GM06990 (cell line): ENCODE measurements around the gene UQCRH.

Source experiments
- DNase-seq: peaks from one replicate; pipeline ENCODE4 v3.0.0-alpha.2; 2011; ENCODE audit not compliant: insufficient read length; ENCODE audit errors: extremely low read depth
- H3K27me3 ChIP-seq: replicated peaks from 2 replicates; pipeline ENCODE4 v1.6.0; 2011; ENCODE audit warnings: low read length; ENCODE audit not compliant: control insufficient read depth, insufficient read depth
- H3K36me3 ChIP-seq: 2 replicates; pipeline ENCODE4 v1.5.1; 2011; ENCODE audit warnings: low read length; ENCODE audit not compliant: control insufficient read depth, insufficient read depth
- H3K4me3 ChIP-seq: replicated peaks from 2 replicates; pipeline ENCODE4 v1.5.1; 2011; ENCODE audit warnings: low read depth, mild to moderate bottlenecking, control low read depth, low read length
- TF ChIP-seq, protein P1 (sequence below): IDR thresholded peaks from 2 replicates; pipeline ENCODE4 v1.5.1; 2011; ENCODE audit warnings: low read length, control low read depth, mild to moderate bottlenecking, inconsistent platforms; ENCODE audit not compliant: insufficient read depth, poor library complexity, severe bottlenecking

The UQCRH gene

DNA sequence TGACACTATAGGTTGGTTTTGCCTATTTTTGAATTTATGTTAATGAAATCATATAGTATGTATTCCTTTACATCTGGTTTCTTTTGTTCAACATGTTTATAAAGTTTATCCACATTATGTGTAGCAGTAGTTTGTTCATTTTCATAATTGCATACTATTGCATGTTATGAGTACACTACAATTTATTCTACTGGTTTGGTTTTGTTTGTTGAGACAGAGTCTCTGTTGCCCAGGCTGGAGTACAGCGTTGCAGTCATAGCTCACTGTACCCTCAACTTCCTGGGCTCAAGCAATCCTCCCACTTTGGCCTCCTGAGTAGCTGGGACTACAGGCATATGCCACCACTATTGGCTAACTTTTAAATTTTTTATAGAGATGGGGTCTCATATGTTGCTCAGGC is 34.9 kb upstream of the UQCRH start:
- TF ChIP-seq, protein P1, sequence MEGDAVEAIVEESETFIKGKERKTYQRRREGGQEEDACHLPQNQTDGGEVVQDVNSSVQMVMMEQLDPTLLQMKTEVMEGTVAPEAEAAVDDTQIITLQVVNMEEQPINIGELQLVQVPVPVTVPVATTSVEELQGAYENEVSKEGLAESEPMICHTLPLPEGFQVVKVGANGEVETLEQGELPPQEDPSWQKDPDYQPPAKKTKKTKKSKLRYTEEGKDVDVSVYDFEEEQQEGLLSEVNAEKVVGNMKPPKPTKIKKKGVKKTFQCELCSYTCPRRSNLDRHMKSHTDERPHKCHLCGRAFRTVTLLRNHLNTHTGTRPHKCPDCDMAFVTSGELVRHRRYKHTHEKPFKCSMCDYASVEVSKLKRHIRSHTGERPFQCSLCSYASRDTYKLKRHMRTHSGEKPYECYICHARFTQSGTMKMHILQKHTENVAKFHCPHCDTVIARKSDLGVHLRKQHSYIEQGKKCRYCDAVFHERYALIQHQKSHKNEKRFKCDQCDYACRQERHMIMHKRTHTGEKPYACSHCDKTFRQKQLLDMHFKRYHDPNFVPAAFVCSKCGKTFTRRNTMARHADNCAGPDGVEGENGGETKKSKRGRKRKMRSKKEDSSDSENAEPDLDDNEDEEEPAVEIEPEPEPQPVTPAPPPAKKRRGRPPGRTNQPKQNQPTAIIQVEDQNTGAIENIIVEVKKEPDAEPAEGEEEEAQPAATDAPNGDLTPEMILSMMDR = no peak
- Histone ChIP-seq H3K4me3 (no peak overlapping the region), H3K27me3 (no peaks in the 10 kb centered on the region), H3K36me3 (peaks cover 28% of the 10 kb centered on the region)
- DNase-seq = no peak

DNA sequence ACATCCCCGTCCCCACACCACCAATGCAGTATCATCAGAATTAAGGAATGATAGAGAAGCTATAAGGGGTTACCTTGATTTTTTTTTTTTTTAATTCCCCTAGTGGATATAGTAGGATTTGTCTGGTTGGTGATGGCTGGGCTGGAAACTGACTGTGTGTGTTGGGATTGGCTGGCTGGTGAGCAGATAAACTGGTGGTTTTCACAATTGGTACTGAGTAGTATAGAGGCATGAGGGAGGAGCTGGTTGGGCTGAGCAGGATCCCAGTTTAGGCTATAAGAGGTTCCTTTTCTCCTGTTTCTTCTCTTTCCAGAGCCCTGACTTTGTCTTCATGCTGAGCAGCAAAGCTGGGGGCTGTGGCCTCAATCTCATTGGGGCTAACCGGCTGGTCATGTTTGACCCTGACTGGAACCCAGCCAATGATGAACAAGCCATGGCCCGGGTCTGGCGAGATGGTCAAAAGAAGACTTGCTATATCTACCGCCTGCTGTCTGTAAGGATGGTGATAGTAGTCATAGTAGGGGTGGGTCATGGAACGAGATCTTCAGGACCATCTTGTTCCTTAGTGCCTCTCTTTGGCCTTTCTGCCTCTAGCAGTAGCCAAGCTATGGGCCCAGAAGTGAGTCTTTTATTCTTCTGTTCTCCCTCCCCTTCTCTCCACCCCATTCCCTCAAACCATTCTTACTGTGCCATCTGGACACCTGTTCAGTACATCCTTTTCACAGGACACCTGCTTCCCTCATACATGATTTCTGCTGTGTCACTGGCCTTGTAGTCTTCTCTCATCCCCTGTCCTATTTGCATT is 29.1 kb upstream of the UQCRH start:
- H3K36me3 ChIP-seq = peaks cover 34% of the 10 kb centered on the region
- no peak overlapping the region for H3K4me3 ChIP-seq
- TF ChIP-seq, protein P1 = no peak
- H3K27me3 ChIP-seq = no peaks in the 10 kb centered on the region
- no peak for DNase-seq

DNA sequence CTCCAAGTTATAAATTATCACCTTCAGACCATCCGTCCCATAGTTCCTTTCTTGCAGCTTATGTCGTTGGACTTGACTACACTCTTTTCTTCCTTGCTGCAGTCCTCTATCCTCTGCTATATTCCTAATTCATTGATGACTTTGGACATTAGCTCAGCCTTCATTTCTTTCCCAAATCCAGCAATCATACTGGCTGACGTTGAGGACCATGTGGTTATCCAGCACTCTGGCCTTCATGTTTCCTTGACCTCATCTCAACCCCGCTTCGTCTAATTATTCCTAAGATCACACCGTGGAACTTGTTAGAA is 28.5 kb upstream of the UQCRH start:
- Histone ChIP-seq H3K4me3 (no peak overlapping the region), H3K27me3 (no peaks in the 10 kb centered on the region), H3K36me3 (peaks cover 36% of the 10 kb centered on the region)
- DNase-seq = no peak
- TF ChIP-seq, protein P1 = no peak

DNA sequence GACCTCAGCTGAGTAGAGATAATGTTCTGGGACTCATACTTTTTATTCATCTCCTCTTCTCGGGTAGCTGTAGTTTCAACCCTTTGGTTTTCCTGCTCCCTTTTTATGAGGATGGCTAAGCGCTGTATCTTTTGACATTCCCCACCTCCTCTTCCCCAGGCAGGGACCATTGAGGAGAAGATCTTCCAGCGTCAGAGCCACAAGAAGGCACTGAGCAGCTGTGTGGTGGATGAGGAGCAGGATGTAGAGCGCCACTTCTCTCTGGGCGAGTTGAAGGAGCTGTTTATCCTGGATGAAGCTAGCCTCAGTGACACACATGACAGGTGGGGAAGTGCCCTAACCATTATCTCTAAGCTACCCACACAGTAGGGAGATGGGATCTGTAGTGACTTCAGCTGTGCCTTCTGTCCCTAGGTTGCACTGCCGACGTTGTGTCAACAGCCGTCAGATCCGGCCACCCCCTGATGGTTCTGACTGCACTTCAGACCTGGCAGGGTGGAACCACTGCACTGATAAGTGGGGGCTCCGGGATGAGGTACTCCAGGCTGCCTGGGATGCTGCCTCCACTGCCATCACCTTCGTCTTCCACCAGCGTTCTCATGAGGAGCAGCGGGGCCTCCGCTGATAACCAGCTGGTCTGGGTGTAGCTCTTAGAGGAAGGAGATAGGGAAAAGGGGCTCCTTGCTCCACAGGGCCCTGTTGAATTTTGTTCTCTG is 25.7 kb upstream of the UQCRH start:
- Histone ChIP-seq H3K36me3 (peaks cover 40% of the 10 kb centered on the region), H3K4me3 (no peak overlapping the region)
- no peak for DNase-seq

DNA sequence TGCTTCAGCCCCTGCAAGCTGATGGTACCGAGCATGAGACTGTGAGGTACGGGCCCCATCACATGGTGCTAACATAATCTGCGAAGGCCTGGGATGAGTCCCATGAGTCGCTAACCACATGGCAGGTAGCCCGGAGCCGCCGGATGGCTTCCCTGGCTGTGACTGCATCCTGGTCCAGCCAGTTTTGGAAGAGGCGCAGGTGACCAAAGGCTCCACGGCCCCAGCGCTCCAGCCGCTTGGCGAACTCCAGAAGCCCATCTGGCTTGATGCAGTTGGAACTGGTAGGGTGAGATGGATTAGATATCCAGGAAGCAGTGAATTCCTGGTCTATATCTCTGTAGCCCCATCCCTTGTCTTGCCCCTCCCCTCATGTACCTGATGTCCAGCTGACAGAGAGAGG is 24.7 kb upstream of the UQCRH start:
- H3K36me3 ChIP-seq = peaks cover 33% of the 10 kb centered on the region
- TF ChIP-seq, protein P1 = no peak
- no peaks in the 10 kb centered on the region for H3K27me3 ChIP-seq
- no peak overlapping the region for H3K4me3 ChIP-seq
- no peak for DNase-seq

More for the DNA sequence above, 25.7 kb upstream of the UQCRH start:
- no peaks in the 10 kb centered on the region for H3K27me3 ChIP-seq
- TF ChIP-seq, protein P1 = no peak

DNA sequence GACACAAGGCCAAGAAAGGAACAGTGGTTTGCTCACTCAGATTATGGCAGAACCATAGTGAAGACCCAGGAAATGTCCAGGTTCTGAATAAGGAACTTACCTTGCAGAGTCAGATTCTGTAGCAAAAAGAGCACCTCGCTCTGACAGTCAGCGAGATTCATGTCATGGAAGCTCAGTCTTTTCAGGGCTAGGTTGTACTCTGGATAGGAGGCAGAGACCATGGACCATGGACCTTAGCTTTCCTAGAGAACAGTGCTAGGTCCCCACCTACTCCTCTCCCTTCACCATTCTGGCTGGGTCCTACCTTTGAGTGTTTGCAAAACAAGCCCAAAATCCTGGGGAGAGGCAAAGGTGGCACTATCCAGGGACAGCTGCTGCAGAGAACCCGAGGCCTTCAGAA is 23.4 kb upstream of the UQCRH start:
- Histone ChIP-seq H3K36me3 (peaks cover 32% of the 10 kb centered on the region), H3K27me3 (no peaks in the 10 kb centered on the region), H3K4me3 (no peak overlapping the region)
- TF ChIP-seq, protein P1 = no peak
- no peak for DNase-seq
